ENCODE measurements around the gene ROGDI. TPM values are rescaled to one million over a fixed set of nuclear protein-coding genes. Genes with fewer than 3 reads are reported as not detected.
A peak's percentile ranks its signal among the peaks of the same experiment; 100 is the strongest.

The ROGDI gene
- total RNA-seq, 2 experiments from 2014 or later, result 6.3 to 7.6 TPM

DNA sequence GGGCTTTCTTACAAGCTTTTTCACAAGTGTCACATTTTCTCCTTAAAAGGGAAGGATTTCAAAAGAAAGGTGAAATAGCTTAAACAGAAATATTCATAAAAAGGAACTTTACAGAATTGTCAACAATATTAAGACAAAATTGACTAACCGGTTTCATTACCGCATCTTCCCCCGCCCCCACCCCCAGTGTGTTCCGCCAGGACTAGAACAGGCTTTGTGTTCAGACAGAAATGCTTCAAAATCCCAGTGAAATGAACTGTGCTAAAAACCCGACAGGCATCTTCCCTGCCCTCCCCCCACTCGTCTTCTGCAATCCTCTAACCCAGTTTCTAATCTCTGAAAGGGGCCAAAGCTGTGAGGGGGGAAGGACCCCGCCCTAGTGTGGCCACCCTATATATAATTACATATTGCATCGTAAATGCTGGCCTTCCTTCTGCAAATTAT lies 990 bp upstream of the ROGDI start:
- peak overlapping the region; percentile 58; the same call in 1 of the 2 replicates for H2AFZ ChIP-seq (ENCODE audit: low read length)
- POLR2A ChIA-PET, result interaction anchor here (0.6 kb wide), 1 partner anchor 443 kb away, joined by 4 read pairs; no protein-coding TSS in a partner anchor
- TSS peak; percentile 91 for BruUV-seq (replicated peaks)

GRCh38 chr16:4802659-4803287 lies 340 bp upstream of the ROGDI start:
- Histone ChIP-seq H3K79me2 (ENCODE audit: insufficient read depth, low read depth, low read length) (no peaks in the 10 kb centered on the region), H3K9me2 (ENCODE audit: insufficient read depth, low read length) (no peaks in the 10 kb centered on the region), H3K4me1 (ENCODE audit: insufficient read depth, low read length, poor library complexity, severe bottlenecking) (peaks cover 26% of the 10 kb centered on the region), H4K20me1 (ENCODE audit: insufficient read depth, low read length) (no peaks in the 10 kb centered on the region), H2AFZ (ENCODE audit: low read length) (peak overlapping the region; percentile 58; the same call in 1 of the 2 replicates), H3K4me2 (ENCODE audit: low read length) (peak overlapping the region; percentile 99), H3K4me3 (ENCODE audit: low read depth, low read length, poor library complexity, severe bottlenecking) (peak overlapping the region; percentile 78), H3K27ac (ENCODE audit: low read depth, low read length, poor library complexity, severe bottlenecking) (peak overlapping the region; percentile 59), H3K9me3 (ENCODE audit: low read length) (no peaks in the 10 kb centered on the region), H3K36me3 (ENCODE audit: insufficient read depth, low read length) (peaks cover 33% of the 10 kb centered on the region)
- ChIA-PET CTCF (ENCODE audit: unreplicated experiment) (interaction anchor here (0.6 to 1.2 kb wide), 2 partner anchors 68 to 107 kb away, joined by 3 read pairs; partner anchors contain the start of gene DNAAF8), POLR2A (interaction anchor here (0.6 kb wide), 1 partner anchor 442 kb away, joined by 4 read pairs; no protein-coding TSS in a partner anchor)
- intact Hi-C loops (cut with micrococcal nuclease; ENCODE audit: unreplicated experiment), result loop anchor here (1.0 to 2.0 kb wide), 3 partner anchors 34 to 68 kb away; partner anchors contain the start of genes ANKS3, DNAAF8, GLYR1 and UBN1
- BruUV-seq (replicated peaks), result no TSS peak
- peak; percentile 91 for DNase-seq (ENCODE audit: low spot score)
- no peak for TF ChIP-seq EZH2phosphoT487 (IDR thresholded peaks at IDR 0.05; ENCODE audit: borderline replicate concordance, low read depth, low read length)

More for the DNA sequence above, 990 bp upstream of the ROGDI start:
- Histone ChIP-seq H3K79me2 (ENCODE audit: insufficient read depth, low read depth, low read length) (no peaks in the 10 kb centered on the region), H3K36me3 (ENCODE audit: insufficient read depth, low read length) (peaks cover 34% of the 10 kb centered on the region), H3K4me2 (ENCODE audit: low read length) (peak overlapping the region; percentile 99), H3K4me3 (ENCODE audit: low read depth, low read length, poor library complexity, severe bottlenecking) (peak overlapping the region; percentile 78), H3K9me3 (ENCODE audit: low read length) (no peaks in the 10 kb centered on the region), H3K4me1 (ENCODE audit: insufficient read depth, low read length, poor library complexity, severe bottlenecking) (peaks cover 26% of the 10 kb centered on the region), H4K20me1 (ENCODE audit: insufficient read depth, low read length) (no peaks in the 10 kb centered on the region), H3K27ac (ENCODE audit: low read depth, low read length, poor library complexity, severe bottlenecking) (peak overlapping the region; percentile 59), H3K9me2 (ENCODE audit: insufficient read depth, low read length) (no peaks in the 10 kb centered on the region)
- intact Hi-C loops (cut with micrococcal nuclease; ENCODE audit: unreplicated experiment), result loop anchor here (2.0 kb wide), 2 partner anchors 43 to 69 kb away; partner anchors contain the start of genes ANKS3, DNAAF8, GLYR1 and UBN1
- CTCF ChIA-PET (ENCODE audit: unreplicated experiment), result interaction anchor here (0.6 to 1.2 kb wide), 2 partner anchors 68 to 108 kb away, joined by 3 read pairs; partner anchors contain the start of gene DNAAF8
- no peak for DNase-seq (ENCODE audit: low spot score)
- TF ChIP-seq CTCF (conservative IDR thresholded peaks at IDR 0.05; ENCODE audit: low read length) (no peak), EZH2phosphoT487 (IDR thresholded peaks at IDR 0.05; ENCODE audit: borderline replicate concordance, low read depth, low read length) (no peak)

DNA sequence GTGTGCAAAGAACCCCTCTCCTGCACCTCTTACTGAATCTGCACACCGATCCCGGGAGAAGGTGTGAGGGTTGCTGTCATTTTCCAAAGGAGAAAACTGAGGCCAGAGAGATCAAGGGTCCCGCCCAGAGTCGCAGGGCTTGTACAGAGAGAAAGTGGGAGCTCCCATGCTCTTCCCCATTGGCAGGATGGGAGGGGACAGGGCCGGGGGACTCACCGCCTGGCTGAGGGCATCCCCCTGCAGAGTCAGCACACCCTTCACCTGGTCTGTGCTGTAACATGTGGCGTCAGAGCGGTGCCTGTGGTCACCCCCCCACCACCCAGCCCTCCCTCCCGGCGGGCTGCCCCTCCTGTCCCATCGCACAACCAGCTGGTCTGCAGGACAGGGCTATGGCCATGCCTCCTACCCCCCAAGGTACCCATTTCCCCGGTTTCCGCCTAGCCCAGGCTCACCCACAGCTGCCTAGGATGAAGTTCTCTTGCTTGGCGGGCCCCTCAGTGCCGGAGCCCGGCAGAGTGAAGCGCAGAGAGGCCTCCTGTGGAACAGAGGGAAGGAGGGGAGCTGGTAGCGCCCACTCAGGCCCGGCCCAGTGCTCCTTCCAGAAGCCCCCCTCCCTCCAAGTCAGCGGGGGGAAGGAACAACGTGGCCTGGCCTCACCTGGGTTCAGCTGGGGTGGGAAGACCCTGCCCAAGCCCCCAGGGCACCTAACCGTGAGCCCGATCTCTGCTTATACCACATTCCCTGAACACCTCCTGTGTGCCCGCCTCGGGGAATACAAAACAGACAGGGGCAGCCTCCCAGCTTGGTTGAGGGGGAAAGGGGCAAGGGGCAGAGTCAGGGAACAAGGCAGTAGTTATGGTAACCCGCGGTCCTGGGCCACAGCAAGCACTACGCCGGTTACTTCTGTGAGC lies 1.1 kb downstream of the ROGDI start:
- no TSS peak for BruUV-seq (replicated peaks)
- POLR2A ChIA-PET, result no interaction called here
- H3K4me1 ChIP-seq (ENCODE audit: insufficient read depth, low read length, poor library complexity, severe bottlenecking), result peaks cover 26% of the 10 kb centered on the region
- no peak for DNase-seq (ENCODE audit: low spot score)
- CTCF ChIA-PET (ENCODE audit: unreplicated experiment), result no interaction called here
- peak overlapping the region; percentile 78 for H3K4me3 ChIP-seq (ENCODE audit: low read depth, low read length, poor library complexity, severe bottlenecking)
- H4K20me1 ChIP-seq (ENCODE audit: insufficient read depth, low read length), result no peaks in the 10 kb centered on the region
- TF ChIP-seq CTCF (conservative IDR thresholded peaks at IDR 0.05; ENCODE audit: low read length) (no peak), EZH2phosphoT487 (IDR thresholded peaks at IDR 0.05; ENCODE audit: borderline replicate concordance, low read depth, low read length) (no peak)
- H3K27ac ChIP-seq (ENCODE audit: low read depth, low read length, poor library complexity, severe bottlenecking), result peak overlapping the region; percentile 59
- peak overlapping the region; percentile 99 for H3K4me2 ChIP-seq (ENCODE audit: low read length)
- intact Hi-C loops (cut with micrococcal nuclease; ENCODE audit: unreplicated experiment), result no loop called here
- H3K79me2 ChIP-seq (ENCODE audit: insufficient read depth, low read depth, low read length), result no peaks in the 10 kb centered on the region
- H3K9me2 ChIP-seq (ENCODE audit: insufficient read depth, low read length), result no peaks in the 10 kb centered on the region
- H3K9me3 ChIP-seq (ENCODE audit: low read length), result no peaks in the 10 kb centered on the region
- H3K36me3 ChIP-seq (ENCODE audit: insufficient read depth, low read length), result peaks cover 22% of the 10 kb centered on the region
- peak overlapping the region; percentile 87 for H2AFZ ChIP-seq (ENCODE audit: low read length)

All from OCI-LY7 (cell line).